Hepatocyte (in vitro differentiated cells): ENCODE results near the gene UCHL5. TPM values are rescaled to one million over a fixed set of nuclear protein-coding genes. Genes with fewer than 3 reads are reported as not detected.

ENCODE experiments used
- DNase-seq: peaks from one replicate; pipeline ENCODE4 v3.0.0-alpha.2; 2016; ENCODE audit warnings: low spot score
- H2AFZ ChIP-seq: fragments of 200-600 bp; sonication (generic); 2 replicates; pipeline ENCODE4 v1.6.0; 2016; ENCODE audit warnings: antibody characterized with exemption, mild to moderate bottlenecking
- H3K27ac ChIP-seq: fragments of 200-600 bp; sonication (generic); 2 replicates; pipeline ENCODE4 v1.5.1; 2016; ENCODE audit warnings: mild to moderate bottlenecking
- H3K27me3 ChIP-seq: fragments of 200-600 bp; sonication (generic); 2 replicates; pipeline ENCODE4 v1.6.1; 2016
- H3K36me3 ChIP-seq: fragments of 200-600 bp; sonication (generic); replicated peaks from 2 replicates; pipeline ENCODE4 v1.5.1; 2016; ENCODE audit warnings: low read depth; ENCODE audit not compliant: insufficient read depth
- H3K4me1 ChIP-seq: fragments of 200-600 bp; sonication (generic); 2 replicates; pipeline ENCODE4 v1.5.1; 2016; ENCODE audit warnings: mild to moderate bottlenecking, moderate library complexity; ENCODE audit not compliant: insufficient read depth
- H3K4me2 ChIP-seq: fragments of 200-600 bp; sonication (generic); 2 replicates; pipeline ENCODE4 v1.6.0; 2016
- H3K4me3 ChIP-seq: fragments of 200-600 bp; sonication (generic); 2 replicates; pipeline ENCODE4 v1.5.1; 2016; ENCODE audit warnings: mild to moderate bottlenecking
- H3K79me2 ChIP-seq: fragments of 200-600 bp; sonication (generic); 2 replicates; pipeline ENCODE4 v1.6.0; 2017; ENCODE audit warnings: mild to moderate bottlenecking
- H3K9me2 ChIP-seq: fragments of 200-600 bp; sonication (generic); replicated peaks from 2 replicates; pipeline ENCODE4 v1.6.0; 2017; ENCODE audit warnings: mild to moderate bottlenecking; ENCODE audit not compliant: insufficient read depth
- H3K9me3 ChIP-seq: fragments of 200-600 bp; sonication (generic); 2 replicates; pipeline ENCODE4 v1.5.1; 2016; ENCODE audit warnings: low read depth, mild to moderate bottlenecking
- H4K20me1 ChIP-seq: fragments of 200-600 bp; sonication (generic); 2 replicates; pipeline ENCODE4 v1.6.0; 2016; ENCODE audit warnings: mild to moderate bottlenecking; ENCODE audit not compliant: insufficient read depth, poor library complexity, severe bottlenecking
- EZH2 ChIP-seq: fragments of 200-600 bp; sonication (generic); IDR thresholded peaks from 2 replicates; pipeline ENCODE4 v1.6.1; 2016; ENCODE audit warnings: antibody characterized with exemption, mild to moderate bottlenecking, borderline replicate concordance
- EZH2phosphoT487 ChIP-seq: fragments of 200-600 bp; sonication (generic); IDR thresholded peaks from one replicate; pipeline ENCODE4 v1.6.1; 2018; ENCODE audit warnings: antibody characterized with exemption, mild to moderate bottlenecking, low read depth, moderate library complexity; ENCODE audit not compliant: unreplicated experiment, severe bottlenecking
- WGBS: methylation state at CpG from one replicate; pipeline ENCODE4 v1.1.6; 2016; ENCODE audit warnings: low lambda C conversion rate; ENCODE audit errors: missing lambda C conversion rate; 5-methylcytosine and 5-hydroxymethylcytosine counted together
- polyA plus RNA-seq: library from polyadenylated mRNA; unstranded; fragments of >200 nt; fragmentation: Nextera tagmentation; extraction: Ambion mirVana; gene quantifications from 2 replicates; pipeline ENCODE4 v1.2.1, GENCODE V29; 2016
- total RNA-seq: library from RNA; depleted of rRNA; stranded (reverse); fragments of >200 nt; gene quantifications from 2 replicates; pipeline ENCODE4 v1.2.3, GENCODE V29; 2014
- TF ChIP-seq, protein P1 (sequence below): fragments of 200-600 bp; sonication (generic); IDR thresholded peaks from 2 replicates; pipeline ENCODE4 v1.5.1; 2016; ENCODE audit warnings: antibody characterized with exemption, mild to moderate bottlenecking; ENCODE audit not compliant: poor library complexity

Gene UCHL5
- total and polyA plus RNA-seq, 2 experiments from 2014 or later = 34.9 to 36.6 TPM

DNA sequence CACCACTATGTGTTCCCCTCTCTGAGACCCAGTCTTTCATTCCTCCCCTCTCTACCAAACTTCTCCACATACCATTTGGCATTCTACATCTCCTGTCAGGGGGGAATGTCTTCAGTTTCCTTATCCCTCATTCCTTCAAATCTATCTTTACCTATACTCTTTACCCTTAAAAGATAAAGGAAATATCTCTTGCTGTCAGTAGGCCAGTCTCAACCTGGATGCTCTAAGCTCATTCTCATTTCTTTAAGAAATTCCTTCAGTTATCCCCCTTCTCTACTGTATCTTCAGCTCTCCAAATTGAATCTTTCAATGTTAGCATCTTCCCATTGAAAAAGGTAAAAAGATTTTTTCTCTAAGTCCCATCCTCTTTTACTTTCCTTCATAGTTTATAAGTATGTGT, 6.8 kb upstream of the UCHL5 start:
- Histone ChIP-seq H3K27me3 (no peaks in the 10 kb centered on the region), H3K9me3 (no peaks in the 10 kb centered on the region), H2AFZ (no peak overlapping the region), H3K4me3 (no peak overlapping the region), H3K4me2 (no peak overlapping the region), H3K36me3 (no peaks in the 10 kb centered on the region), H4K20me1 (peaks cover 41% of the 10 kb centered on the region), H3K27ac (no peak overlapping the region), H3K79me2 (peaks cover 99% of the 10 kb centered on the region), H3K4me1 (peaks cover 4% of the 10 kb centered on the region), H3K9me2 (no peaks in the 10 kb centered on the region)
- TF ChIP-seq EZH2phosphoT487 = no peak
- TF ChIP-seq, protein P1, sequence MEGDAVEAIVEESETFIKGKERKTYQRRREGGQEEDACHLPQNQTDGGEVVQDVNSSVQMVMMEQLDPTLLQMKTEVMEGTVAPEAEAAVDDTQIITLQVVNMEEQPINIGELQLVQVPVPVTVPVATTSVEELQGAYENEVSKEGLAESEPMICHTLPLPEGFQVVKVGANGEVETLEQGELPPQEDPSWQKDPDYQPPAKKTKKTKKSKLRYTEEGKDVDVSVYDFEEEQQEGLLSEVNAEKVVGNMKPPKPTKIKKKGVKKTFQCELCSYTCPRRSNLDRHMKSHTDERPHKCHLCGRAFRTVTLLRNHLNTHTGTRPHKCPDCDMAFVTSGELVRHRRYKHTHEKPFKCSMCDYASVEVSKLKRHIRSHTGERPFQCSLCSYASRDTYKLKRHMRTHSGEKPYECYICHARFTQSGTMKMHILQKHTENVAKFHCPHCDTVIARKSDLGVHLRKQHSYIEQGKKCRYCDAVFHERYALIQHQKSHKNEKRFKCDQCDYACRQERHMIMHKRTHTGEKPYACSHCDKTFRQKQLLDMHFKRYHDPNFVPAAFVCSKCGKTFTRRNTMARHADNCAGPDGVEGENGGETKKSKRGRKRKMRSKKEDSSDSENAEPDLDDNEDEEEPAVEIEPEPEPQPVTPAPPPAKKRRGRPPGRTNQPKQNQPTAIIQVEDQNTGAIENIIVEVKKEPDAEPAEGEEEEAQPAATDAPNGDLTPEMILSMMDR = no peak
- no peak for TF ChIP-seq EZH2
- no peak for DNase-seq

DNA sequence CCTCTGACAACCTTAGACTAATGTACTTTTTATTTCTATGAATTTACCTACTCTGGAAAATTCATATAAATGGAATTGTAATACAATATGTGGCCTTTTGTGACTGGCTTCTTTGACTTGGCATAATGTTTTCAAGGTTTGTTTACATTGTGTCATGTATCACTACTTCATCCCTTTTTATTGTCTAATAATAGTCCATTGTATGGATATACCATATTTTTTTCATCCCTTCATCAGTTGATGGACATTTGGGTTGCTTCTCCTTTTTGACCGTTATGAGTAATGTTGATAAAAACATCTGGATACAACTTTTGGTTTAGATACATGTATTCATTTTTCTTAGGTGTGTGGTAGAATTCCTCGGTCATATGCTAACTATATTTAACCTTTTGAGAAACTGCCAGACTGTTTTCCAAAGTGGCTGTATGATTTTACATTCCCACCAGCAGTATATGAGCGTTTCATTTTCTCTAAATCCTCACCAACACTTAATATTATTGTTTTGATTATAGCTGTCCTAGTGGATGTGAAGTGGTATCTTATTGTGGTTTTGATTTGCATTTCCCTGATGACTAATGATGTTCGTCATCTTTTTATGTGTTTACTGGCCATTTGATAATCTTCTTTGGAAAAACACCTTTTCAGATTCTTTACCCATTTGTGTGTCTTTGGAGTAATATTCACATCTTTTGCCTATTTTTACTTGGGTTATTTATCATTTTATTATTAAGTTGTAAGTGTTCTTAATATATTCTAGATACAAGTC, 3.7 kb upstream of the UCHL5 start:
- WGBS = 98% methylated on average over 4 of the region's 4 CpGs
- peaks cover 11% of the 10 kb centered on the region for H3K4me1 ChIP-seq
- H3K27me3 ChIP-seq = no peaks in the 10 kb centered on the region
- TF ChIP-seq, protein P1 = no peak
- TF ChIP-seq EZH2 (no peak), EZH2phosphoT487 (no peak)
- H3K36me3 ChIP-seq = no peaks in the 10 kb centered on the region
- no peak overlapping the region for H2AFZ ChIP-seq
- no peak for DNase-seq
- H4K20me1 ChIP-seq = peaks cover 38% of the 10 kb centered on the region
- H3K4me2 ChIP-seq = no peak overlapping the region
- no peak overlapping the region for H3K27ac ChIP-seq
- peaks cover 82% of the 10 kb centered on the region for H3K79me2 ChIP-seq
- no peak overlapping the region for H3K4me3 ChIP-seq
- no peaks in the 10 kb centered on the region for H3K9me3 ChIP-seq
- H3K9me2 ChIP-seq = no peaks in the 10 kb centered on the region

DNA sequence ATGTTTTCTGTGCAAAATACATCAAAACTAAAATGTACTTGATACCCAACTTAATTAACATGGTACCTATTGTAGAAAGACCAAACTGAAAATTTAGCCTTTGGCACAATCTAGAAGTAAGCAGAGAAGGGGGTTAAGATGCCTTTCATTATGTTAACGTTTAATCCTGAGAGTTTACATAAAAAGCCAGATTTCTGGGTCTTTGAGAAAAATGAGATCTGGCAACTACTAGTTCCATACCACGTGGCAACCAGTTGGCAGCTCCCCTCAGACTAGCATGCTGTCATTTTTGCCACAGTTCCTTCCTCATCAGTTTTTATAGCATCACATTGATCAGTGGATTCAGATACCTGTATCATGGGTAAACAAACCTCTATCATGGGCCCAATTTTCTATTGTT, 1.8 kb upstream of the UCHL5 start:
- Histone ChIP-seq H3K27ac (peak overlapping the region; percentile 93), H4K20me1 (peaks cover 25% of the 10 kb centered on the region), H2AFZ (no peak overlapping the region), H3K9me2 (no peaks in the 10 kb centered on the region), H3K79me2 (peaks cover 82% of the 10 kb centered on the region), H3K4me1 (peaks cover 14% of the 10 kb centered on the region), H3K36me3 (no peaks in the 10 kb centered on the region), H3K9me3 (no peaks in the 10 kb centered on the region), H3K4me2 (peak overlapping the region; percentile 84), H3K27me3 (no peaks in the 10 kb centered on the region), H3K4me3 (peak overlapping the region; percentile 77)
- TF ChIP-seq EZH2 (no peak), EZH2phosphoT487 (no peak)
- TF ChIP-seq, protein P1 = no peak
- peak; percentile 13 for DNase-seq
- WGBS = 16% methylated on average over 2 of the region's 2 CpGs
